CD4-positive, alpha-beta memory T cell (primary cell): ENCODE results near the gene COX6B1. TPM values are rescaled to one million over a fixed set of nuclear protein-coding genes. Genes with fewer than 3 reads are reported as not detected.

Experiments used
- CTCF ChIA-PET: fragments of 350-600 bp; sonication (Branson Sonifier 250); formaldehyde crosslinking; loops from one replicate; lab custom pipeline; 2021; ENCODE audit warnings: inconsistent platforms; ENCODE audit not compliant: partially characterized antibody; lab: Charles Lee
- POLR2A ChIA-PET: fragments of 350-600 bp; sonication (Branson Sonifier 250); formaldehyde crosslinking; loops from one replicate; lab custom pipeline; 2021; ENCODE audit not compliant: partially characterized antibody; lab: Charles Lee
- DNase-seq, 5 donors: peaks; one replicate each; pipeline versions ENCODE4 v3.0.0 to v3.0.0-alpha.2; 2020 to 2022; ENCODE audit warnings: mixed read lengths in 1 of 5
- H3K27ac ChIP-seq: one replicate; pipeline ENCODE4 v1.7.0; 2013; ENCODE audit warnings: low read depth, low read length
- H3K27me3 ChIP-seq: 2 replicates; pipeline ENCODE4 v1.7.0; 2013; ENCODE audit warnings: mild to moderate bottlenecking, low read length, moderate library complexity; ENCODE audit not compliant: insufficient read depth
- H3K36me3 ChIP-seq: 2 replicates; pipeline ENCODE4 v1.7.0; 2013; ENCODE audit warnings: mild to moderate bottlenecking, low read length, moderate library complexity; ENCODE audit not compliant: insufficient read depth
- H3K4me1 ChIP-seq: 2 replicates; pipeline ENCODE4 v1.7.0; 2013; ENCODE audit warnings: mild to moderate bottlenecking, low read length, moderate library complexity; ENCODE audit not compliant: insufficient read depth
- H3K4me3 ChIP-seq, 2 donors: one replicate each; pipeline ENCODE4 v1.7.0; 2013; ENCODE audit warnings: low read length in 2 of 2, mild to moderate bottlenecking in 1 of 2
- H3K9me3 ChIP-seq, 2 donors: one replicate each; pipeline ENCODE4 v1.7.0; 2013; ENCODE audit warnings: low read length in 2 of 2, control low read depth in 1 of 2; ENCODE audit not compliant: control insufficient read depth in 1 of 2
- H3K27ac Mint-ChIP-seq, 7 donors: one replicate each; pipeline ENCODE4 v1.8.0; 2020 to 2021; ENCODE audit warnings: mixed read lengths in 7 of 7, mild to moderate bottlenecking in 6 of 7, inconsistent platforms in 3 of 7, moderate library complexity in 3 of 7
- H3K27me3 Mint-ChIP-seq, 2 donors: one replicate each; pipeline ENCODE4 v1.8.0; 2020 to 2021; ENCODE audit warnings: mixed read lengths in 2 of 2
- H3K36me3 Mint-ChIP-seq, 2 donors: one replicate each; pipeline ENCODE4 v1.8.0; 2020 to 2021; ENCODE audit warnings: mixed read lengths in 2 of 2, inconsistent platforms in 1 of 2, mild to moderate bottlenecking in 1 of 2
- H3K4me1 Mint-ChIP-seq, 4 donors: one replicate each; pipeline ENCODE4 v1.8.0; 2020 to 2021; ENCODE audit warnings: mixed read lengths in 4 of 4, mild to moderate bottlenecking in 1 of 4
- H3K4me3 Mint-ChIP-seq, 8 donors: one replicate each; pipeline ENCODE4 v1.8.0; 2020 to 2021; ENCODE audit warnings: mixed read lengths in 8 of 8, mild to moderate bottlenecking in 7 of 8, moderate library complexity in 6 of 8, inconsistent platforms in 3 of 8
- H3K9me3 Mint-ChIP-seq, 8 donors: one replicate each; pipeline ENCODE4 v1.8.0; 2020 to 2021; ENCODE audit warnings: mixed read lengths in 8 of 8, mild to moderate bottlenecking in 5 of 8, inconsistent platforms in 3 of 8, moderate library complexity in 1 of 8
- intact Hi-C: fragments of 100-400 bp; cut with micrococcal nuclease; formaldehyde crosslinking; loops from one replicate; pipeline ENCODE4 v1.15.1; 2023
- polyA plus RNA-seq, 2 donors: library from polyadenylated mRNA; unstranded; fragments of 300-500 nt; fragmentation: Illumina TruSeq; gene quantifications; one replicate each; pipeline ENCODE4 v1.2.3, GENCODE V29; 2021
- total RNA-seq, 2 experiments: library from RNA; stranded (reverse); gene quantifications; one replicate each; pipeline ENCODE4 v1.2.3, GENCODE V29; 2021

Gene COX6B1
- total and polyA plus RNA-seq, 4 experiments from 2014 or later, result 212 to 810 (median 498) TPM

- no peak for DNase-seq
- Histone ChIP-seq H3K27me3 (no peaks in the 10 kb centered on the region), H3K9me3 (no peaks in the 10 kb centered on the region), H3K27ac (no peak overlapping the region), H3K36me3 (peaks cover 24% of the 10 kb centered on the region), H3K4me3 (no peak overlapping the region), H3K4me1 (peaks cover 24% of the 10 kb centered on the region)
- CTCF ChIA-PET, result no interaction called here
- Mint-ChIP-seq H3K27ac (peak overlapping the region in 2 of 7 donors; percentile 0 to 55), H3K4me1 (peaks cover 4 to 22% (median 12%) of the 10 kb centered on the region in 4 donors), H3K27me3 (no peaks in the 10 kb centered on the region), H3K4me3 (peak overlapping the region in 1 of 8 donors; percentile 30), H3K36me3 (peaks cover 19 to 29% of the 10 kb centered on the region in 2 donors), H3K9me3 (no peaks in the 10 kb centered on the region)
- POLR2A ChIA-PET, result no interaction called here
- intact Hi-C loops, result no loop called here
Measured at GRCh38 chr19:35639863-35640262, 8.3 kb upstream of the COX6B1 start.

- Histone ChIP-seq H3K4me1 (peaks cover 31% of the 10 kb centered on the region), H3K4me3 (no peak within 1 kb of the TSS), H3K27me3 (no peaks in the 10 kb centered on the region), H3K36me3 (peaks cover 11% of the 10 kb centered on the region), H3K9me3 (no peaks in the 10 kb centered on the region), H3K27ac (no peak within 1 kb of the TSS)
- H3K27me3 Mint-ChIP-seq, result no peaks in the 10 kb centered on the region
- no peaks in the 10 kb centered on the region for H3K9me3 Mint-ChIP-seq
- CTCF ChIA-PET, result no interaction called here
- peaks cover 10 to 15% of the 10 kb centered on the region in 2 donors for H3K36me3 Mint-ChIP-seq
- POLR2A ChIA-PET, result interaction anchor here (2.5 to 5.0 kb wide), 3 partner anchors 11 to 31 kb away, joined by 12 to 51 read pairs (median 45); partner anchors contain the start of genes HAUS5 and RBM42
- H3K4me3 Mint-ChIP-seq, result peak within 1 kb of the TSS; percentile 21 to 90 (median 70)
- intact Hi-C loops, result no loop called here
- peak in 1 of 5 donors; percentile 60 for DNase-seq
- peak within 1 kb of the TSS in 6 of 7 donors; percentile 48 to 72 (median 58) for H3K27ac Mint-ChIP-seq
- peaks cover 11 to 35% (median 20%) of the 10 kb centered on the region in 4 donors for H3K4me1 Mint-ChIP-seq
Measured at GRCh38 chr19:35641515-35642151, 6.5 kb upstream of the COX6B1 start, which contains the start of gene ETV2. ETV2 (plus strand) TSS chr19:35641745; CDS start chr19:35642461, 716 bp downstream.

GRCh38 chr19:35642312-35642711 is 5.8 kb upstream of the COX6B1 start:
- intact Hi-C loops, result no loop called here
- Histone ChIP-seq H3K36me3 (peaks cover 4% of the 10 kb centered on the region), H3K4me1 (peaks cover 31% of the 10 kb centered on the region), H3K27me3 (no peaks in the 10 kb centered on the region), H3K4me3 (no peak overlapping the region), H3K9me3 (no peaks in the 10 kb centered on the region), H3K27ac (no peak overlapping the region)
- no peak for DNase-seq
- H3K4me1 Mint-ChIP-seq, result peaks cover 12 to 38% (median 21%) of the 10 kb centered on the region in 4 donors
- no peaks in the 10 kb centered on the region for H3K27me3 Mint-ChIP-seq
- H3K27ac Mint-ChIP-seq, result peak overlapping the region in 2 of 7 donors; percentile 48
- no peaks in the 10 kb centered on the region for H3K9me3 Mint-ChIP-seq
- POLR2A ChIA-PET, result interaction anchor here (0.7 to 5.0 kb wide), 5 partner anchors 12 to 312 kb away, joined by 3 to 51 read pairs (median 12); partner anchors contain the start of genes HAUS5 and RBM42
- CTCF ChIA-PET, result interaction anchor here (1.0 kb wide), 1 partner anchor 500 kb away, joined by 3 read pairs; no protein-coding TSS in a partner anchor
- H3K4me3 Mint-ChIP-seq, result peak overlapping the region; percentile 21 to 90 (median 68)
- H3K36me3 Mint-ChIP-seq, result peaks cover 4 to 8% of the 10 kb centered on the region in 2 donors

GRCh38 chr19:35642798-35643254 is 5.3 kb upstream of the COX6B1 start:
- DNase-seq, result peak in 1 of 5 donors; percentile 50
- ChIA-PET CTCF (interaction anchor here (1.0 to 1.1 kb wide), 2 partner anchors 13 to 501 kb away, joined by 3 read pairs; no protein-coding TSS in a partner anchor), POLR2A (interaction anchor here (0.7 to 5.0 kb wide), 8 partner anchors 12 to 311 kb away, joined by 3 to 51 read pairs (median 8); partner anchors contain the start of genes HAUS5, LIN37, PSENEN and RBM42)
- Mint-ChIP-seq H3K4me1 (peaks cover 12 to 39% (median 22%) of the 10 kb centered on the region in 4 donors), H3K36me3 (peaks cover 1 to 4% of the 10 kb centered on the region in 2 donors), H3K27me3 (no peaks in the 10 kb centered on the region), H3K4me3 (peak overlapping the region; percentile 61 to 92 (median 81)), H3K9me3 (no peaks in the 10 kb centered on the region), H3K27ac (peak overlapping the region in 2 of 7 donors; percentile 4 to 48)
- H3K27ac ChIP-seq, result peak overlapping the region; percentile 76
- H3K27me3 ChIP-seq, result no peaks in the 10 kb centered on the region
- H3K9me3 ChIP-seq, result no peaks in the 10 kb centered on the region
- peak overlapping the region in 1 of 2 donors; percentile 91 for H3K4me3 ChIP-seq
- intact Hi-C loops, result no loop called here
- H3K36me3 ChIP-seq, result peaks cover 3% of the 10 kb centered on the region
- peaks cover 35% of the 10 kb centered on the region for H3K4me1 ChIP-seq

GRCh38 chr19:35643255-35644205 is 4.6 kb upstream of the COX6B1 start:
- Mint-ChIP-seq H3K36me3 (peaks cover 0 to 6% of the 10 kb centered on the region in 2 donors), H3K27me3 (no peaks in the 10 kb centered on the region), H3K4me3 (peak overlapping the region; percentile 87 to 92 (median 90)), H3K27ac (peak overlapping the region; percentile 88 to 96 (median 94)), H3K4me1 (peaks cover 12 to 46% (median 27%) of the 10 kb centered on the region in 4 donors), H3K9me3 (no peaks in the 10 kb centered on the region)
- Histone ChIP-seq H3K27ac (peak overlapping the region; percentile 76), H3K4me3 (peak overlapping the region; percentile 86 to 91), H3K9me3 (no peaks in the 10 kb centered on the region), H3K27me3 (no peaks in the 10 kb centered on the region), H3K4me1 (peaks cover 36% of the 10 kb centered on the region), H3K36me3 (no peaks in the 10 kb centered on the region)
- intact Hi-C loops, result loop anchor here (1.0 to 2.0 kb wide), 3 partner anchors 15 to 101 kb away; partner anchors contain the start of genes HAUS5, PSENEN and U2AF1L4
- POLR2A ChIA-PET, result interaction anchor here (0.7 to 5.0 kb wide), 19 partner anchors 9 to 410 kb away, joined by 3 to 51 read pairs (median 4); partner anchors contain the start of genes HAUS5, LIN37, PSENEN and RBM42
- DNase-seq, result peak; percentile 80 to 86 (median 82)
- CTCF ChIA-PET, result interaction anchor here (0.9 to 1.1 kb wide), 3 partner anchors 13 to 502 kb away, joined by 3 read pairs; no protein-coding TSS in a partner anchor

- Histone ChIP-seq H3K36me3 (no peaks in the 10 kb centered on the region), H3K4me3 (peak overlapping the region; percentile 86 to 91), H3K9me3 (no peaks in the 10 kb centered on the region), H3K27ac (peak overlapping the region; percentile 76), H3K27me3 (no peaks in the 10 kb centered on the region), H3K4me1 (peaks cover 44% of the 10 kb centered on the region)
- Mint-ChIP-seq H3K9me3 (no peaks in the 10 kb centered on the region), H3K27me3 (no peaks in the 10 kb centered on the region), H3K27ac (peak overlapping the region; percentile 88 to 96 (median 94)), H3K4me1 (peaks cover 17 to 53% (median 34%) of the 10 kb centered on the region in 4 donors), H3K4me3 (peak overlapping the region; percentile 87 to 92 (median 90)), H3K36me3 (peaks cover 0 to 12% of the 10 kb centered on the region in 2 donors)
- intact Hi-C loops, result loop anchor here (1.0 to 2.0 kb wide), 3 partner anchors 16 to 100 kb away; partner anchors contain the start of genes HAUS5, PSENEN and U2AF1L4
- ChIA-PET CTCF (interaction anchor here (0.8 to 0.9 kb wide), 2 partner anchors 34 to 136 kb away, joined by 3 to 4 read pairs; no protein-coding TSS in a partner anchor), POLR2A (interaction anchor here (0.6 to 5.0 kb wide), 18 partner anchors 9 to 409 kb away, joined by 3 to 51 read pairs (median 4); partner anchors contain the start of genes HAUS5, LIN37, PSENEN and RBM42)
- peak; percentile 90 to 97 (median 94) for DNase-seq
Measured at GRCh38 chr19:35644206-35644986, 3.7 kb upstream of the COX6B1 start.
